GOT3 (cell line): ENCODE measurements around the gene CISD1.

ENCODE experiments used
- DNase-seq: peaks from one replicate; lab custom pipeline; 2025; ENCODE audit warnings: mixed read lengths; lab: John Stamatoyannopoulos, UW

Gene CISD1

GRCh38 chr10:58311026-58311425 lies 42.1 kb downstream of the CISD1 start:
- DNase-seq, result no peak

- no peak for DNase-seq
Observed at GRCh38 chr10:58316874-58317273, 47.9 kb downstream of the CISD1 start.

- no peak for DNase-seq
Observed at GRCh38 chr10:58318346-58318745, 49.4 kb downstream of the CISD1 start.

- no peak for DNase-seq
Observed at GRCh38 chr10:58319599-58319998, 50.6 kb downstream of the CISD1 start.

GRCh38 chr10:58320351-58321049 lies 51.5 kb downstream of the CISD1 start:
- no peak for DNase-seq

DNA sequence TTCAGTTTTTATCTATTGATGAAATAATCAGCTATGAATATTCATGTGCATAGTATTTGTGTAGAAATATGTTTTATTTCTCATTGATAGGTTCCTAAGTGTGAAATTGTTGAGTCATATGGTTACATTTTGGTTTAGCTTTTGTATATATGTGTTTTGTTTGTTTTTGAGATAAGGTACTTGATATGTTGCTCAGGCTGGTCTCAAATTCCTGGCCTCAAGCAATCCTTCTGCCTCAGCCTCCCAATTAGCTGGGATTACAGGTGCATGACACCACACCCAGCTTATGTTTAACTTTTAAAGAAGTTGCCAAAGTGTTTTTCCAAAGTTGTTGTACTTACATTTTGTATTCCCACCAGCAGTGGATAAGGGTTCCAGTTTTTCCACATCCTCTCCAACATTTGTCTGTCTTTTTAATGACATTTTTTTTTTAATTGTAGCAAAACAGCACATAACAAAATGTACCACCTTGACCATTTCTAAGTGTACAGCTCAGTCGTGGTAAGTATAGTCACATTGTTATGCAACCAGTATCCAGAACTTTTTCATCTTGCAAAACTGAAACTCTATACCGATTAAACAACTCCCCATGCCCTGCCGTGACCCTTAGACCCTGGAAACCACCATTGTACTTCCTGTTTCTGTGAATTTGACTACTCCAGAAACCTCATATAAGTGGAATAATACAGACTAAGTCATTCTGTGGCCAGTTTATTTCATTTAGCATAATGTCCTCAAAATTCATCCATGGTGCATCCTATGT lies 53.3 kb downstream of the CISD1 start:
- DNase-seq, result no peak

GRCh38 chr10:58322835-58323209 lies 53.9 kb downstream of the CISD1 start:
- no peak for DNase-seq

GRCh38 chr10:58326967-58327381 lies 58.0 kb downstream of the CISD1 start:
- DNase-seq, result peak; percentile 55

GRCh38 chr10:58328233-58328632 lies 59.3 kb downstream of the CISD1 start:
- no peak for DNase-seq

DNA sequence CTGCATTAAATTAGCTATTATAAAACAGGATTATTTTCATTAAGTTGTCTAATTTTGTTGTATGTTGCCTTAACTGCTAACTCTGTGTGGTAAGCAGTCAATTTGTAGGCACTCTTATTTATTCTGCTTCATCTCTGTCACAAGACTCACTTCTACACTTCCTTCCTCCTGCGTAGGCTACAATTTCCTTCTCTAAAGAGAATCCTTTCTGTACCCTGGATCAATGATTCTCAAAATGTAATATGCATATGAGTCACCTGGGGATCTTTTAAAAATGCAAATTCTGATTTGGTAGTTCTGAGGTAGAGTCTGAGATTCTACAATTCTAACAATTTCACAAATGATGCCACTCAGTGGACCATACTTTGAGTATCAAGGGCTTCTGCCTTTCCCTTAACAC lies 61.5 kb downstream of the CISD1 start:
- DNase-seq, result no peak

- DNase-seq, result no peak
Observed at GRCh38 chr10:58331646-58332045, 62.7 kb downstream of the CISD1 start.

DNA sequence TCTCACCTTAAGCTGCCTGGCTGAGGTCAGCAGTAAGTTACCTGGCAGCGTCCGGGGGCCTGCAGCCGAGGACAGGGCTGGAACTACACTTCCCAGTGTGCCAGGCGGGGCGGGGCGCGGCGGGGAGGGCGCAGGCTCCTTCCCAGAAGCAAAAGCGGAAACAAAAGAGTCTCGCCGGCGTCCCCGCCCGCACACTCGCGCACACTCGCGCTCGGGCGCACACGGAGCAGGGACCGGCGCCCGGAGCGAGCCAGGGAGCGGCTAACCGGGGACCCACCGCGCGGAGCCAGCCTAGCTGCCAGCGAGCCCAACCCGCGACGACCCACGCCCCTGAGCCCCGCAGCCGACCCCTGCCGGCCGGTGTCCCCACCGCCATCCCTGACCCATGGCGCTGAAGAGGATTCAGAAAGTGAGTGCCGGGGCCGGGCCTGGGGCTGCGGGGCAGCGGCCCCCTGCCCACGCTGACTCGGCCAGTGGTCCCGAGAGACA lies 65.9 kb downstream of the CISD1 start, which contains the start of gene UBE2D1:
Gene UBE2D1, plus strand, starts transcription at position 190 of the 489 bp plus-strand sequence. Its CDS starts 196 bp downstream, at position 386.
- peak; percentile 58 for DNase-seq

- DNase-seq, result no peak
Observed at GRCh38 chr10:58335306-58336005, 66.5 kb downstream of the CISD1 start.

GRCh38 chr10:58336242-58336641 lies 67.3 kb downstream of the CISD1 start:
- no peak for DNase-seq
